Endometrial microvascular endothelial cells (primary cell): ENCODE measurements around the gene ALDH3B2. TPM values are rescaled to one million over a fixed set of nuclear protein-coding genes. Genes with fewer than 3 reads are reported as not detected.
"Not testable (repeated sequence)": the region's sequence is repeated elsewhere in the genome, so short reads cannot be mapped to it uniquely, and the experiment has no call there.

Experiments used
- in situ Hi-C: cut with HindIII; loops from 2 replicates; pipeline ENCODE4 v1.10.0; 2017; ENCODE audit warnings: low sequenced_read_pairs, low pct_unique_long_range_greater_than_20kb; ENCODE audit errors: inconsistent ontology term
- total RNA-seq: library from RNA; depleted of rRNA; stranded (reverse); fragments of >200 nt; gene quantifications from one replicate; pipeline ENCODE4 v1.2.3, GENCODE V29; 2015; ENCODE audit errors: inconsistent ontology term

ALDH3B2 gene, protein sequence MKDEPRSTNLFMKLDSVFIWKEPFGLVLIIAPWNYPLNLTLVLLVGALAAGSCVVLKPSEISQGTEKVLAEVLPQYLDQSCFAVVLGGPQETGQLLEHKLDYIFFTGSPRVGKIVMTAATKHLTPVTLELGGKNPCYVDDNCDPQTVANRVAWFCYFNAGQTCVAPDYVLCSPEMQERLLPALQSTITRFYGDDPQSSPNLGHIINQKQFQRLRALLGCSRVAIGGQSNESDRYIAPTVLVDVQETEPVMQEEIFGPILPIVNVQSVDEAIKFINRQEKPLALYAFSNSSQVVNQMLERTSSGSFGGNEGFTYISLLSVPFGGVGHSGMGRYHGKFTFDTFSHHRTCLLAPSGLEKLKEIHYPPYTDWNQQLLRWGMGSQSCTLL
- not detected for total RNA-seq

GRCh38 chr11:67674442-67674871 lies at the start of gene ALDH3B2:
Gene ALDH3B2, minus strand, starts transcription at chr11:67674623. Its CDS starts 7,688 bp downstream, at chr11:67666935.
- in situ Hi-C loops, result no loop called here

GRCh38 chr11:67723036-67723435 lies 48.6 kb upstream of the ALDH3B2 start:
- in situ Hi-C loops, result not testable (repeated sequence)

DNA sequence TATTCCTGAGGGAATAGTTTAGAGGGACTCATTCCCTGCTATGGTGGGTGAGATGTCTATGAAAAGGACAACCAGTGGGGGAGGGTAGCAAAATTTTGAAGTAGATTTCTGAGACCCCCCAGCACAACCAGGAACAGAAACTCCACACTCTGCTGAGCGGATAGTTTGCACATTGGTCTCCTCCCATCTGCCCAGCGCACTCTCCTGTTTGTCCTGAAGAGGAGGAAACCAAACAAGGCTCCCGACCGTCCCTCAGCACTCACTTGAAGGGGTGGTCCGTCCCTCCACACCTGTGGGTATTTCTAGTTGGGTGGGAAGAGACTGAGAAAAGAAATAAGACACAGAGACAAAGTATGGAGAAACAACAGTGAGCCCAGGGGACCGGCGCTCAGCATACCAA lies 41.8 kb upstream of the ALDH3B2 start:
- in situ Hi-C loops, result not testable (repeated sequence)

- in situ Hi-C loops, result not testable (repeated sequence)
Measured at GRCh38 chr11:67715801-67716200, 41.4 kb upstream of the ALDH3B2 start.

DNA sequence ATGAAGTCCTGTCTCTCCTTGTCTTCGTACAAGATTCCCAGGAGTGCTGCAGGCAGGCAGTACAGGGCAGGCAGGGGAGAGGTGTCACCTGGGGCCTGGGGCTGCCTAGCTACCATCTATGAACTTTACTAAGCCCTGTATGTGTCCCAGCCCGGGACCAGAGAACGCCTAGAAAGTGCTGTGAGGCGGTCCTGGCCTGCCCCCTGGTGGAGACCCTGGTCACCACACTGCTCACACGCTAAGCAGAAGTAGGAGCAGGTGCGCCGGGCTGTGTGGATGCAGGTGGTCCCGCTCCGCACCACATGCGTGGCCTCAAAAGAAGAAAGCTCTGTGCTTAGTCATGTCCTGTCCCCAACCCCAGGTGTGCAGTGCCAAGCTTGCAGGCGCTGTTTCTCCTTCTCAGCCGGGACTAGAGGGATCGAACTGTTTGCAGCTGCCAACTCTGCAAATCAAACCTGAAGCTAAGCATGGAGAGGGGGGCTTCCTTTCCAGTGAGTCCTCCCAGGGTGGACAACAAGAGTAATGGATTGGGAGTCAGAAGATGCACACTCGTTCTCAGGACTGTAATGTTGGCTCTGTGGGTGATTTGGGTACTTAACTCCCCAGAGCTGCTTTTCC lies 39.6 kb upstream of the ALDH3B2 start:
- in situ Hi-C loops, result not testable (repeated sequence)

- in situ Hi-C loops, result not testable (repeated sequence)
Measured at GRCh38 chr11:67711676-67712075, 37.3 kb upstream of the ALDH3B2 start.

DNA sequence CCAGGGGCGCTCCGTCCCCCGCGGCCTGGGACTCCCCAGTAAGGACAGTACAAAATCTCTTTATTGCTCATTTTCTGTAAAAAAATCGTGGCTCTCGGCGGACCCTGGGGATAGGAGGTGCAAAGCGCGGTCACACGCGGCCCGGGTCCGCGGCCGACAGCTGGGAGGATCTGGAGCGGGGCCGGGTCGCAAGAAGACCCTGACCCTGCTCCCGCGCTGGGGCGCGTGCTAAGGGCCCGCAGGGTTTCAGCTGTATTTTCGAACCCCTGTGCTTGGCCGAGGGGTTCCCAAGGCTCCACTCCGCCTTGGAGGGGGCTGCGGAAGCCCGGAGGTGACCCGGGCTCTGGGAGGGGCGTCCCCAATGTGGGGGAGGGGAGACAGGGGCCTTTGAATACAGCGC lies 36.8 kb upstream of the ALDH3B2 start:
- in situ Hi-C loops, result not testable (repeated sequence)

GRCh38 chr11:67709806-67710205 lies 35.4 kb upstream of the ALDH3B2 start:
- in situ Hi-C loops, result not testable (repeated sequence)

GRCh38 chr11:67705264-67705663 lies 30.8 kb upstream of the ALDH3B2 start:
- in situ Hi-C loops, result no loop called here

DNA sequence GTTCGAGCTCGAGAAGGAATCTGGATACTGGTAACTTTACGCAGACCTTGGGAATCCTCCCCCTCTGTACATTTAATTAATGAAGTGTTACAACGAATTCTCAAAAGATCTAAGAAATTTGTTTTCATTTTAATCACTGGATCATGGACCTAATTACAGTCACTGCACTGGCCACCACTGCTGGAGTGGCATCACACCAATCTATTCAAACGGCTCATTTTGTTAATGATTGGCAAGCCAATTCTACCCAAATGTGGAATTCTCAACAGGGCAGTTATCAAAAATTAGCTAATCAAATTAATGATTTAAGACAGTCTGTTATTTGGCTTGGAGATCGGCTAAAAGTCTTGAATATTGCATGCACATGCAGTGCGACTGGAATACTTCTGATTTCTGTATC lies 30.1 kb upstream of the ALDH3B2 start:
- in situ Hi-C loops, result no loop called here

- in situ Hi-C loops, result not testable (repeated sequence)
Measured at GRCh38 chr11:67703709-67704108, 29.3 kb upstream of the ALDH3B2 start.

- in situ Hi-C loops, result no loop called here
Measured at GRCh38 chr11:67700548-67701262, 26.3 kb upstream of the ALDH3B2 start.

GRCh38 chr11:67700141-67700540 lies 25.7 kb upstream of the ALDH3B2 start:
- in situ Hi-C loops, result no loop called here

GRCh38 chr11:67699521-67699920 lies 25.1 kb upstream of the ALDH3B2 start:
- in situ Hi-C loops, result no loop called here

GRCh38 chr11:67698247-67698646 lies 23.8 kb upstream of the ALDH3B2 start:
- in situ Hi-C loops, result no loop called here

- in situ Hi-C loops, result no loop called here
Measured at GRCh38 chr11:67697846-67698245, 23.4 kb upstream of the ALDH3B2 start.

DNA sequence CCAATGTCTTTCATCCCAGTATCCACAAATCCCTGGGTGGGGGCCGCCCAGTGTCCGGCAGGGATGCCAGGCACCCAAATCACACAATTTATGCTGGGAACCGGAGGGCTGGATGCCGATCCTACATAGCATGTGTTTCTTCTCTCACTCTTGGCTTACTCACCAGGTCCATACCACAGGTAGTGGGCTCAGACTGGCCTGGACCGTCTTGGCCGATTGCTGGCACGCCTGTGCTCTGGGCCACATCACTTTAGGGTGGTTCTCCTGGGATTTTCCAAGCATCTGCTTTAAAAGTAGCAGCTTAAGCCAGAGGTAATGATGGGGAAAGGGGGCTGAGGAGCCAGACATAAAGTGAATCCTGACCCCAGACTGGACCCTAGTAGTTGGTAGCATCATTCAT lies 22.6 kb upstream of the ALDH3B2 start:
- in situ Hi-C loops, result no loop called here

- in situ Hi-C loops, result no loop called here
Measured at GRCh38 chr11:67695606-67696005, 21.2 kb upstream of the ALDH3B2 start.

DNA sequence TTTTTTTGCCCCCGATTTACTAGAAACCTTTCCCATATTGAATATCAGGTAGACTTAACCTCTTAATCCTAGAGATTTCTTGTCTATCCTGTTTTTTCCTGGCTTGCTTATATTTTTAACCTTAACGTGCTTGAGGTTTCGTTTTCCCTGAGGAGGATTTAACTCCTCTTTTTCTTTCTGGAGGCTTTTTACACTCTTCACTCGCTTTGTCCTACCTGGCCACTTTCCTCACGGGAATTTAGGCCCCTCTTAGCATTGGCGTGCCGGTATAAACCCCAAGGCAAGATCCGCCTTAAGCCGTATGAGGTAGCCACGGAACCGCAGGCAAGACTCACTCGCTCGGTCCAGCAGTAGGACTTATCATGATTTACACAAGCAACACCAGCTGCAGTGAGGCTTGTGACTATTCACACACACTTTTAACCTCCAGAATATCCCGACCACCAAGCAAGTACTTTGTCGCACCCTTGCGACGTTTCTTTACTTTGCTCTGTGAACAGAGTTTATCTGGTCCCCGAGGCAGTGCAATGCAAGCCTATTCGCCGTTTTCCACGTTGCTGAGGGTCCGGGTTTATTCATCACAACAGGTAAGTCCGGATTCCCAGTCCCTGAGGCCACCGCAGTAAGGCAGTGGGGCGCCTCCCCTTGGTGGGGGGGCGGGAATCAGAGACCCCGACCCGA lies 20.6 kb upstream of the ALDH3B2 start:
- in situ Hi-C loops, result no loop called here
